GM21526 (cell line): ENCODE measurements around the gene RHOBTB1.
"Not testable (repeated sequence)": the region's sequence is repeated elsewhere in the genome, so short reads cannot be mapped to it uniquely, and the experiment has no call there.

Source experiments
- ATAC-seq: cut with Tn5 transposase; IDR thresholded peaks from one replicate; pipeline ENCODE4 v1.9.1; 2021; ENCODE audit warnings: moderate library complexity; ENCODE audit not compliant: unreplicated experiment, low FRiP score

The RHOBTB1 gene

DNA sequence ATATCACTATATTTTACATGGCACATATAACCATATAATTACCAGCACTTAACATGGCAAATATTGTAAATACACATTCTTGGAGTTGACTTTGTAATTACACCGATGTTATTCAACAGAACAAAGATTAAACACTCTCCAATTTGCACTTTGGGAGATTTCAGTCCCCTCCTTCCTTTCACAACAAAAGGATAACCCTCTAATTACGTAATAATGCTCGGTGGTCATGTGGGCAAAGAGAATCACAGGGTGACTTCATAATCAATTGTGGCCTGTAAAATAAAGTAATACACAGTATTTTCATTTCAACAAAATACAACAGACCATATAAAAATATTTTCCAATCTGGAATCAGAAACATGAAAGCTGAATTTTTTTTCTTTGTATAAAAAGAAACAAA, 73.2 kb downstream of the RHOBTB1 start:
- no peak for ATAC-seq

DNA sequence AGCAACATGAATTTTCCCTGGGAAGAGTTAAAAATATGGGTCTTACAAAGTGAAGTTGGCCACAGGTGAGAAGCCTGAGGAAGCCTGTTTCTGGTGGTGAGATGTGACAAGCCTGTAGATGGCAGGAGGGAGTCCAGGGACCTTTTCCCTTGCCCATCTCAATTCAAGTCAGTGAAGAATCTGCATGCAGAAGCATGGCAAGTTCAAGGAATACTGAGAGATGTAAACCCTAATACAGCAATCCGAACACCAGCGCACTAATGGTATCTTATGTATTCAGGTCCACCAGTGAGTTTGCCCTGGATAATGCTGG, 73.6 kb downstream of the RHOBTB1 start:
- no peak for ATAC-seq

DNA sequence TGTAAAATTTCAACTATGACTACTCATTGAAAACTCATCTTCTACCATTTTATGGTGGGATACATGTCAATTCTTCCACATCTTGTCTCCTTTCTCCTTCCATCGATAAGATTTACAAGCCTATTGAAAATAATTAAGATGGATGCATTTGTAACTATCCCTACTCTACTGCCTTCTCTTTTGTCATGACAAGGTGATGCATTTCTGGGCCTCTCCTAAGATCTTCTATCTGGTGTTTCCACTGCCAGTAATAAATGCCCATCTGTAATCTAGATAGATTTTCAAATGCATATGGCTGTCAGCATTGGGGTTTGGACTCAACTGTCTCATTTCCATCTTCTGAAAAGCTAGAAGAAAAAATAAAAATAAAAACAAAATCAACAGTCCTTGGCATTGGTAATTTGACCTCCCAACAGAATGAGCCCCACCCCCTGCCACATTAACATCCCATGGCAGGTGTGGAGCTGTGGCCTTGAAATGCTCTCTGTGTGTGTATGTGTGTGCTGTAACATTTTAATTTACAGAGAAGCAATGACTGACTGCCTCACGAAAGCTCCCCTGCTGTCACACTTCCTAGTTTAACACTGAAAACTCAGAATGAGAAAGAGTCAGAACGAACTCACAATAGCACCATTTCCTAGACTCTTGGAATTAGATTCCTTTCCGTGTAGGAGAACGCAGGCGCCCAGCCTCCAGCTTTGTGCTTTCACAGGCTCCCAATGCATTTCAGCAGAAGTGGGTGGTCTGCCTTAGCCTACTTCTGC, 74.2 kb downstream of the RHOBTB1 start:
- ATAC-seq, result no peak

DNA sequence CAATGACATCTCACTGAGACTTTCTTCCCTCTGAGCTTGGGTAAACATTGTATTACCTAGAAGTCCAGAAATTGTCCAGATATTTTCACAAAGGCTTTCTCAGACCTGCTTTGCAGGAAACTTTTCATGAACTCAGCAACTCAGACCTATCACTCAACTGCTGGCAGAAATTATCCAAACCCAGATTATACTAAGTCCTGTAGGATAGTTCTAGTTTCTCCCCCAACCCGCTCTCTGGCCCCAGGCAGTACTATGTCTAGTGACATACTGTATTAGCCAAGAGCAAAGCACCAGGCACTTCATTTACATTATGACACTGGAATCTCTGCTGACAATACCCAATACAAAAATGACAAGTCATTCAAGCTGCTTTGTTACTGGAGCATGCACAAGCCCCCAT, 75.0 kb downstream of the RHOBTB1 start:
- ATAC-seq, result no peak

DNA sequence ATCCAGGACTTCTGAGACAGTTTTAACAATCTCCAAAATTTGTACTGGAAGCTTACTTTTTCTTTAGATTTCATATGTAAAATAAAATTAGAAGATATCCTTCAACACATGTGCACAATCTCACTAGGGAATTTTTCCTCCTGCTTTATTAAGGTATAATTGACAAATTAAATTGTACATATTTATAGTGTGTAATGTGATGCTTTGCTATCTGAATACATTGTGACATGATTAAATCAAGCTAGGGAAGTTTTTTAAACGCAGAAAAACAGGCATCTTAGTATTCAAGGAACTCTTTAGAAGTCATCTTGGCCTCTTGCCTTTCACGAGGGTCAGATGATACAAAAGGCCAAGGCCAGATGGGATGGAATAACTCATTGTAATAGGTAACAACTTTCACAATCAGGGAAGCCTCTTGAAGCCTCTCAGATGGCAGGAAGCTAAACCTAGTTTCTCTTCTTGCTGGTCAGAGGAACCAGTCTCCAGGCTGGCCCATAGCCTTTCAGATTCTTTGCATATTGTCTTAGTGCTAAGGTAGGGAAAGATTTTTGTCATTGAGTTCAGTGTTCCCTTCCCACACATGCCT, 78.7 kb downstream of the RHOBTB1 start:
- ATAC-seq, result no peak

DNA sequence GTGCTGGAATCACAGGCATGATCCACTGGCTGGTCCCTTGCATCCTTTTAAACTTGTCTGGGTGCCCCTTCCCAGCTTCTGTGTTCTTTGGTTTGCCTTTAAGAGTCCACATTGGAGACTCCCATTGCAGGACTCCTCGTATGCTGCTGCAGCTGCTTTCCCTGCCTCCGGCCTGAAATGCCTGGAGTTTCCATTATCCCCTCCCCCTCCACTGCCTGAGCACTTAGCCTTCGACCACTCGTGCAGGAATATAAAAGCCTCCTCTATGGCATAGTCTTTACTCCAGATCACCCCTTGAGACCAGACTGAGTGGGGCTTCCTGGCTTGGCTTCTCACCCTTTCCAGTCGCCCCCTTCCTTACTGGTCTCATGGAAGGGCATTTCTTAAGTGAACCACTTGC, 80.2 kb downstream of the RHOBTB1 start:
- no peak for ATAC-seq

DNA sequence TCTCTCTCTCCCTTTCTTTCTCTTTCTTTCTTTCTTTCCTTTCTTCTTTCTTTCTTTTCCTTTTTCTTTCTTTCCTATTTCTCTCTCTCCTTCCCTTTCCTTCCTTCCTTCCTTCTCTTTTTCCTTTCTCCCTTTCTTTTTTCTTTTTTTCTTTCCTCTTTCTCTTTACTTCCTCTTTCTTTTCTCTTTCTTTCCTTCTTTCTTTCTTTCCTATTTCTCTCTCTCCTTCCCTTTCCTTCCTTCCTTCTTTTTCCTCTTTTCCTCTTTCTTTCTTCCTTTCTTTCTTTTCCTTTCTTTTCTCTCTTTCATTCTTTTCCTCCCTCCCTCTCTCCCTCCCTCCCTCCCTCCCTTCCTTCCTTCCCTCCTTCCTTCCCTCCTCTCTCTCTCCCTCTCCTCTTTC, 81.5 kb downstream of the RHOBTB1 start:
- no peak for ATAC-seq

DNA sequence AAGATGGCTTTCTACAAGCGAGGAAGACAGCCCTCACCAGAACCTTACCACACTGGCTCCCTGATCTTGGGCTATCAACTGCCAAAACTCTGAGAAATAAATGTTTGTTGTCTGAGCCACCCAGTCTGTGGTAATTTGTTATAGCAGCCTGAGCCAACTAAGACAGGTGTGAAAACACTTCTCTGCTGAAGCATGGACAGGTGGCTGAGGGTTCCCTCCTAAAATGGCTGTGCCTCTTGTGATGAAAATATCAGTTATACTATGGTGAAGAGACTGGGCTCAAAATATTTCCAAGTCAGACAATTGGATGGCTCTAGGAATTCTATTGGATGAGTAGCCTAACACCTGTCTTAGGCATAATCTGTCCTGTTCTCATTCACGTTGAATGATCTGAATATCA, 87.6 kb downstream of the RHOBTB1 start:
- no peak for ATAC-seq

DNA sequence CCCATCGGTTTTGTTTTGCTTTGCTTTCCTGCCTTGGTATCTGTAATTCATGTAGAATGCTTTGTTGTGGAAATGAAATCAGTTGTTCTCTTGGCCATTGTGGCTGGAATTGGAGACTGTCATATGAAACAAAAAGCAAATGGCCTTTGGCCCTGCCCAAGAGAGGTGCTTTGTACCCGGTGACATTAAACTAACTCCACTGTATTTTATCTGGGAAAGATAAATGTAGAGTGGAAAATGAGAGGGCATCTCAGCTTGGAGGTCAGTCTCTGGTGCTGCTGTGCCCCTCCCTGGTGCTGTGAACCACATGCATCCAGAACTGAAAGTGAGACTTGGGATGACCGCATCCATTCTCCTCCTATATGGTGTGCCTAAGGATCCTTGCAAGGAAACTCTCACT, 90.3 kb downstream of the RHOBTB1 start:
- no peak for ATAC-seq

DNA sequence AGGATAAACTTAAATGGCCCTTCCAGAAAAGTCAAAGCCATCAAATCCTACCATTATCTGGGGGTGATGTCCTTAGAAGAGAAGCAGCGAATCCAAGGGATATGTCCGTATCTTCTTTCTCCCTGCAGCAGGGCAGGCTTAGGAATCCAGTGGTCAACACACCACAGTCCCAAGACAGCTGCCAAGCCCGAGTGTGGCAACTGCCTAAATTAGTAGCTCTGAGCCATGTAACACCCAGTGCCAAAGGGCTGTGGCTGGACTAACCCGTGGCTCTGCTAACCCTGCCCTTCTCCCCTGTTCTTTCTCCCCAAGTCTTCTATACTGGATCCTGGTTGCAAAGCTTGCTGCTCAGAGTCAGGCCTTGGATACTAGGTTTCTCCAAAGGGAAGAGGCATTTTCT, 90.9 kb downstream of the RHOBTB1 start:
- ATAC-seq, result no peak

DNA sequence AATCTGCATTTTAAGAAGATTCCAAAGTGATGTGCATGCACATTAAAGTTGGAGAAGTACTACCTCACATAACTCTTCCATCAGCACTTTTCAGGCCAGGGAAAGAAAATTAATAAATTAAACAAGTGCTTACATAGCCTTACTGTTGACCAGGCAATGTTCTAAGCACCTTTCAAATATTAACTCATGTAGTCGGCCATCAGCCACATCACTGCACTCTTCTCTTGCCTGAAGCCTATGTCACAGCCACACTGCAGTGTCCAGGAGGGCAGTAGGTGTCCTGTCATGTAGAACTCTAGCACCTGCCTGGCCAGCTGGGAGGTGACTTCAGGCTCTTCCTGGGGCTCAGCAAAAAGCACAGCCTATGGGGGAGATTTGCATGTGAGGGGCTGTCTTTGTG, 94.2 kb downstream of the RHOBTB1 start:
- ATAC-seq, result no peak

DNA sequence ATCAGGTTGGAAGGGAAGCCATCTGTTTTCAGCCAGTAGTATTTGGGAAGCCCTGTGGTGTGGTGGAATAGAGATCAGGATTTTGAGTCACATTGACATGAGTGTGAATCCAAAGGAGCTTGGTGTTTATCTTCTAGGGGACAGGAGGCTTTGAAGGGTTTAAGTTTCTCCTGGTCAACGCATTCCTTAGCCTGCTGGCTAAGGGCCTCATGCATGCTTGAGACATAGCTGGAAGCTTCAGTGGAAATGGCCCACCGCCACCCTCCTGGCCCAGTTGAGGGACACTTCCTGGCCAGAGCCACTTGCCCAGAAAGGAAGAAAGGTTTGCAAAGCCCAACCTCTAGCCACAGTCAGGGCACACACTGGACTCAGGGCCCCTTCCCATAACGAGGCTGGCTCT, 94.8 kb downstream of the RHOBTB1 start:
- no peak for ATAC-seq

DNA sequence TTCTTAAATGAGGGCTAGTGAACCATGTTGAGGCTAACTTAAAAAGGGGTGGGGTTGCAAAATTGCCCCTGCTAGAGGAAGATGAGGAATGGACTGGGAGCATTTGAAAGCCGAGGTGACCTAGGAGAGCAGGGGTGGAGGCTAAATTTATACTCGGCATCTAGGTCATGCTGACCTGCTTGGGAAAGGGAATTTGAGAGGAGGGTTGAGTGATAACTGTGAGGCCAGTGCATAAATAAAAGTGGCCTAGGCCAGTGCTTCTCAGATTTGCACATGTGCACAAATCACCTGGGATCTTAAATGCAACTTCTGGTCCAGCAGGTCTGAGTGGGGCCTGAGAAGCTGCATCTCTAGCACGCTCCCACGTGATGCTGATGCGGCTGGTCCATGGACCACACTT, 95.3 kb downstream of the RHOBTB1 start:
- no peak for ATAC-seq

DNA sequence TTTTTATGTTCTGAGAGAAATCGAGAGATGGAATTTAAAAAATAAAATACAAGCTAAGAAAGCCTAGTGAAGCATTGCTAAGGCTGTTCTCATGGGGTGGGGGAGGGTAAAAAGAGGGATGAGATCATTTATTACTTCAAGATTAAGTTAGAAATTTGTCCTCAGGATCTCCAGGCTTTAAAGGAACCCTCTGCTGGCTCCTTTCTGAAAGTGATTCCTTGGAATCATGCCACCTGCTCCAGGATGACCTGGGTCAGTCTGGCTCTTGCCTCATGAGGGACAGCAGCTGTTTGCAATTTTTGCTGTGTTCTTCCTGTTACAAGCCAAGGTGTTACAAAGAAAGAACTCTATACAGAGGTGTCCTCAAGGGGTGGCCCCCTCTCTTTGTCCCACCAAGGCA, 95.9 kb downstream of the RHOBTB1 start:
- no peak for ATAC-seq

DNA sequence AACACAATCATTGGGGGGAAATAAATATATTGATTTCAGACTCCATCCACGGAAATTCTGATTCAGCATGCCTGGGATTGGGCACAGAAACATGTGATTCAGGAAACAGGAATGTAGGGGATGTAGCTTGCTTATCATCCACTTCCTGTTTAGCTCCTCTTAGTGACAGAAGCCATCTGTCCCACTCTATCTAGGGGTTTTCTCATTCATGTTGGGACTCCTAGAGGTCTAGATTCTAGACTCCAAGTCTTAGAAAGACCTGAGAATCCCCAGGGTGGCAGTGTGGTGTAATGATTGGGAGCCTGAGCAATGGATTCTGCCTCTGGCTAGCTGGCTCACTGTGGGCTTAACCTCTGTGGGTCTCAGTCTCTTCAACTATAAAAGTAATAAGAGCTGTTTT, 97.8 kb downstream of the RHOBTB1 start:
- no peak for ATAC-seq

DNA sequence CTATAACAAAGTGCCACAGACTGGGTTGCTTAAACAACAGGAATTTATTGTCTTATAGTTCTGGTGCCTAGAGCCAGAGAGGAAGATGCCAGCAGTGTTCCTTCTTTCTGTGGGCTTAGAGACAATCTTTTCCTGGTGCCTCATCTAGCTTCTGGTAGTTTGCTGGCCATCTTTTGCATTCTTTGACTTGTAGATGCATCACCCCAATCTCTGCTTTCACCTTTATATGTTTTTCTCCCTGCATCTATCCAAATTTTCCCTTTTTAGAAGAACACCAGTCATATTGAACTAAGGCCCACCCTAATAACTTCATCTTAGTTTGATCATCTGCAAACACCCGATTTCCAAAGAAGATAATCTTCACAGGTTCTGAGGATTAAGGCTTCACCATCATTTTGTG, 98.9 kb downstream of the RHOBTB1 start:
- ATAC-seq, result no peak

DNA sequence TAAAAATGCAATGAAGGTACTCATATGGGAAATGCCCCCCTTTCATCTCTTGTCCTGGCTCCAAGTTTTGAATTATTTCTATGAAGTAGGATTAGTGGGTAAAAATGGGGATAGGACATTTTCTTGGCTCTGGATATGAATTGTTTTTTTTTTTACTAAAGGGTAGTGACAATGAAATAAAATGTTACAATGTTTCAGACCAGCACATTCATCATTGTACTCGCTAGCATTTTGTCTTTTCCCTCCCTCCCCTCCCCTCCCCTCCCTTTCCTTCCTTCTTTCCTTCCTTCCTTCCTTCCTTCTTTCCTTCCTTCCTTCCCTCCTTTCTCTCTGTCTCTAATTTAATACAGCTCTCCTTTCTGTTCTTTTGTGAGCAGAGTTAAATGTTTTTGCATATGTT, 101.3 kb downstream of the RHOBTB1 start:
- no peak for ATAC-seq

DNA sequence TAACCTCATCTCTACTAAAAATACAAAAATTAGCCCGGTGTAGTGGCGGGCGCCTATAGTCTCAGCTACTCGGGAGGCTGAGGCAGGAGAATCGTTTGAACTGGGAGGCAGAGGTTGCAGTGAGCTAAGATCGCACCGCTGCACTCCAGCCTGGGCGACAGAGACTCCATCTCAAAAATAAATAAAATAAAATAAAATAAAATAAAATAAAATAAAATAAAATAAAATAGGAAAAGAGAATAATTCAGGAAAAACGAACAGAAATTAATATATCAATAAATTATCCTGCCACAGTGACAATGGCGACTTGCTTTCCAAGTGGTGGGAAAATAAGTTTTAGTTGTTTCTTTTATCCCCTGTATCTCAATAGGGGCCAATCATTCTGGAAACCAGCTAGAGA, 102.8 kb downstream of the RHOBTB1 start:
- ATAC-seq, result not testable (repeated sequence)

DNA sequence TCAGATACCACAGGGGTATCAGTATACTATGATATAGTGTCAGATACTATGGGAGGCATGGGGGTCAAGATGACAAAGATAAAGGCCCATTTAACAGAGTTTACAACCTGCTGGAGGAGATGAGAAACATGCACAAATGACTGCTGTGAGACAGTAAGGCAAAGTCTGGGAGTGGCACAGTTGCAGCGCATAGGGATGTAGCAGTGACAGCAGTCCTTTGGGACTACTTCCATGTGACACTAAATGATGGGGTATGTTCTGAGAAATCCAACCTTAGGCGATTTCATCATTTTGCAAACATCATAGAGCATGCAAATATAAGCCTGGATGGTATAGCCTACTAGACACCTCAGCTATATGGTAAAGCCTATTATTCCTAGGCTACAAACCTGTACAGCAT, 108.9 kb downstream of the RHOBTB1 start:
- no peak for ATAC-seq

DNA sequence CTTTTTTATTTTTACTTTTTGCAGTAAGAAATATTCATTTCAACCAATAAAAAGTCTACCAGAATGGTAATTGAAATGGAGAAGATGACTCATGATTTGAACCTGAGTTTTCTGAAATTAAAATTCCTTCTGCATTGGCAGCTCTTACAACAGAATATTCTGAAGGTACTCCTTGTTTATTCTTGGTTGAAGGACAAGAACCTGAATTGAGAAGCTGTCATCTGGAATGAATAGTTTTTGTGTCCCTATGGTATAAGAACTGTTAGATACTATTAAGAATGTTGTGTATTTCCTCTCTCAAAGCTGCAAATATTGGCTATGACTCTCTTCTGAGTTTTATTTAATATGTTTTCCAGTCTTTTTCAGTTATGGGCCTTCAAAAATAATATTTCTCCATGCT, 109.6 kb downstream of the RHOBTB1 start:
- ATAC-seq, result no peak

DNA sequence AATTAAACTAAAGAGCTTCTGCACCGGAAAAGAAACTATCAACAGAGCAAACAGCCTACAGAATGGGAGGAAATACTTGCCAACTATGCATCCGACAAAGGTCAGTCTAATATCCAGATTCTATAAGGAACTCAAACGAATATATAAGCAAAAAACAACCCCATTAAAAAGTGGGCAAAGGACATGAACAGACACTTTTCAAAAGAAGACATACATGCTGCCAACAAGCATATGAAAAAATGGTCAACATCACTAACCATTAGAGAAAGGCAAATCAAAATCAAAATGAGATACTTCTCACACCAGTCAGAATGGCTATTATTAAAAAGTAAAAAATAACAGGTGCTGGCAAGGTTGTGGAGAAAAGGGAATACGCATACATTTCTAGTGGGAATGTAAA, 111.8 kb downstream of the RHOBTB1 start:
- not testable (repeated sequence) for ATAC-seq

DNA sequence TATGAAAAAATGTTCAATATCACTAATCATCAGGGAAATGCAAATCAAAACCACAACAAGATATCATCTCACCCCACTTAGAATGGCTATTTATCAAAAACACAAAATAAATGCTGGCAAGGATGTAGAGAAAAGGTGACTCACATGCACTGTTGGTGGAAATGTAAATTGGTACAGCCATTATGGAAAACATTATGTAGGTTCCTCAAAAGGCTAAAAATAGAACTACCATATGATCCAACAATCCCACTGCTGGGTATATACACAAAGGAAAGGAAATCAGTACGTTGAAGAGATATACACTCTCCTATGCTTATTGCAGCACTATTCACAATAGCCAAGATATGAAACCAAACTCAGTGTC, 115.5 kb downstream of the RHOBTB1 start:
- no peak for ATAC-seq
